ENCODE measurements around the gene ZNF600. TPM values are rescaled to one million over a fixed set of nuclear protein-coding genes. Genes with fewer than 3 reads are reported as not detected.
A peak's percentile ranks its signal among the peaks of the same experiment; 100 is the strongest.
"Not testable (repeated sequence)": the region's sequence is repeated elsewhere in the genome, so short reads cannot be mapped to it uniquely, and the experiment has no call there.

ZNF600 gene
- total and polyA plus RNA-seq, 9 of the 15 experiments (the other 6 are each of a cell fraction or from before 2014, with no cell fraction given), result 5.7 to 21.5 (median 17.6) TPM

DNA sequence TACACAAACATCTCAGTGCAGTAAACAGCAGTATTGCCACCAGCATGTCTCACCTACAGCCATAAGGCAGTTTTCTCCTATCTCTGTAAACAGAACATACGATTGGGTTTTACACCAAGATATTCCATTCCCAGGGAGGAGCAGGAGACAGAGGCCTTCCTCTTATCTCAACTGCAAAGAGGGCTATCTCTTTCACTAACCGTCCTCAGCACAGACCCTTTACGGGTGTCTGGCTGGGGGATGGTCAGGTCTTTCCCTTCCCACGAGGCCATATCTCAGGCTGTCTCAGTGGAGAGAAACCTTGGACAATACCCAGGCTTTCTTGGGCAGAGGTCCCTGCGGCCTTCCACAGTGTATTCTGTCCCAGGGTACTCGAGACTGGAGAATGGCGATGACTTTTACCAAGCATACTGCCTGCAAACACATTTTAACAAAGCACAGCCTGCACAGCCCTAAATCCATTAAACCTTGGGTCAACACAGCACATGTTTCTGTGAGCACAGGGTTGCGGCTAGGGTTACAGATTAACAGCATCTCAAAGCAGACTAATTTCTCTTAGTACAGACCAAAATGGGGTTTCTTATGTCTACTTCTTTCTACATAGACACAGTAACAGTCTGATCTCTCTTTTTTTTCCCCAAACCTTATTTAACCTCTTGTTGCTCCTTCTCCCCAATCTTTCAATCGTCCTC, 62.5 kb downstream of the ZNF600 start (continued):
- TF ChIP-seq, protein P1, sequence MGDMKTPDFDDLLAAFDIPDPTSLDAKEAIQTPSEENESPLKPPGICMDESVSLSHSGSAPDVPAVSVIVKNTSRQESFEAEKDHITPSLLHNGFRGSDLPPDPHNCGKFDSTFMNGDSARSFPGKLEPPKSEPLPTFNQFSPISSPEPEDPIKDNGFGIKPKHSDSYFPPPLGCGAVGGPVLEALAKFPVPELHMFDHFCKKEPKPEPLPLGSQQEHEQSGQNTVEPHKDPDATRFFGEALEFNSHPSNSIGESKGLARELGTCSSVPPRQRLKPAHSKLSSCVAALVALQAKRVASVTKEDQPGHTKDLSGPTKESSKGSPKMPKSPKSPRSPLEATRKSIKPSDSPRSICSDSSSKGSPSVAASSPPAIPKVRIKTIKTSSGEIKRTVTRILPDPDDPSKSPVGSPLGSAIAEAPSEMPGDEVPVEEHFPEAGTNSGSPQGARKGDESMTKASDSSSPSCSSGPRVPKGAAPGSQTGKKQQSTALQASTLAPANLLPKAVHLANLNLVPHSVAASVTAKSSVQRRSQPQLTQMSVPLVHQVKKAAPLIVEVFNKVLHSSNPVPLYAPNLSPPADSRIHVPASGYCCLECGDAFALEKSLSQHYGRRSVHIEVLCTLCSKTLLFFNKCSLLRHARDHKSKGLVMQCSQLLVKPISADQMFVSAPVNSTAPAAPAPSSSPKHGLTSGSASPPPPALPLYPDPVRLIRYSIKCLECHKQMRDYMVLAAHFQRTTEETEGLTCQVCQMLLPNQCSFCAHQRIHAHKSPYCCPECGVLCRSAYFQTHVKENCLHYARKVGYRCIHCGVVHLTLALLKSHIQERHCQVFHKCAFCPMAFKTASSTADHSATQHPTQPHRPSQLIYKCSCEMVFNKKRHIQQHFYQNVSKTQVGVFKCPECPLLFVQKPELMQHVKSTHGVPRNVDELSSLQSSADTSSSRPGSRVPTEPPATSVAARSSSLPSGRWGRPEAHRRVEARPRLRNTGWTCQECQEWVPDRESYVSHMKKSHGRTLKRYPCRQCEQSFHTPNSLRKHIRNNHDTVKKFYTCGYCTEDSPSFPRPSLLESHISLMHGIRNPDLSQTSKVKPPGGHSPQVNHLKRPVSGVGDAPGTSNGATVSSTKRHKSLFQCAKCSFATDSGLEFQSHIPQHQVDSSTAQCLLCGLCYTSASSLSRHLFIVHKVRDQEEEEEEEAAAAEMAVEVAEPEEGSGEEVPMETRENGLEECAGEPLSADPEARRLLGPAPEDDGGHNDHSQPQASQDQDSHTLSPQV (IDR thresholded peaks at IDR 0.05), result peak; percentile 91
- peak; percentile 41; the same call in 1 of the 2 replicates for TF ChIP-seq MYBL2 (IDR thresholded peaks at IDR 0.05; ENCODE audit: low read depth)
- not testable (repeated sequence) for TF ChIP-seq MYBL2 (CRISPR knock-in tag; IDR thresholded peaks at IDR 0.05; ENCODE audit: borderline replicate concordance); MYNN (CRISPR knock-in tag; IDR thresholded peaks at IDR 0.05)
- peak; percentile 32; the same call in 1 of the 2 replicates for TF ChIP-seq ZFX (CRISPR knock-in tag; IDR thresholded peaks at IDR 0.05)
- TF ChIP-seq, protein P2, sequence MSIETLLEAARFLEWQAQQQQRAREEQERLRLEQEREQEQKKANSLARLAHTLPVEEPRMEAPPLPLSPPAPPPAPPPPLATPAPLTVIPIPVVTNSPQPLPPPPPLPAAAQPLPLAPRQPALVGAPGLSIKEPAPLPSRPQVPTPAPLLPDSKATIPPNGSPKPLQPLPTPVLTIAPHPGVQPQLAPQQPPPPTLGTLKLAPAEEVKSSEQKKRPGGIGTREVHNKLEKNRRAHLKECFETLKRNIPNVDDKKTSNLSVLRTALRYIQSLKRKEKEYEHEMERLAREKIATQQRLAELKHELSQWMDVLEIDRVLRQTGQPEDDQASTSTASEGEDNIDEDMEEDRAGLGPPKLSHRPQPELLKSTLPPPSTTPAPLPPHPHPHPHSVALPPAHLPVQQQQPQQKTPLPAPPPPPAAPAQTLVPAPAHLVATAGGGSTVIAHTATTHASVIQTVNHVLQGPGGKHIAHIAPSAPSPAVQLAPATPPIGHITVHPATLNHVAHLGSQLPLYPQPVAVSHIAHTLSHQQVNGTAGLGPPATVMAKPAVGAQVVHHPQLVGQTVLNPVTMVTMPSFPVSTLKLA (conservative IDR thresholded peaks at IDR 0.05), result peak; percentile 47 to 61; a peak in 1 of 4 replicates
- peak; percentile 67 for TF ChIP-seq SOX6 (IDR thresholded peaks at IDR 0.05)
- 0 out of 2 replicates have a peak, but pooled peaks have one; percentile 3 for TF ChIP-seq OTX1 (CRISPR knock-in tag; IDR thresholded peaks at IDR 0.05)
- TF ChIP-seq KLF16 (IDR thresholded peaks at IDR 0.05), result peak; percentile 66; the same call in 1 of the 2 replicates
- TF ChIP-seq BACH1 (tag; IDR thresholded peaks at IDR 0.05), result 0 out of 2 replicates have a peak, but pooled peaks have one; percentile 41
- TF ChIP-seq FOSL1 (tag; conservative IDR thresholded peaks at IDR 0.05), result peak; percentile 52; the same call in 1 of the 2 replicates
- TF ChIP-seq ZKSCAN3 (CRISPR knock-in tag; IDR thresholded peaks at IDR 0.05), result peak; percentile 62
- TF ChIP-seq E2F3 (CRISPR knock-in tag; IDR thresholded peaks at IDR 0.05), result peak; percentile 28; the same call in 1 of the 2 replicates
- TF ChIP-seq, protein P3, sequence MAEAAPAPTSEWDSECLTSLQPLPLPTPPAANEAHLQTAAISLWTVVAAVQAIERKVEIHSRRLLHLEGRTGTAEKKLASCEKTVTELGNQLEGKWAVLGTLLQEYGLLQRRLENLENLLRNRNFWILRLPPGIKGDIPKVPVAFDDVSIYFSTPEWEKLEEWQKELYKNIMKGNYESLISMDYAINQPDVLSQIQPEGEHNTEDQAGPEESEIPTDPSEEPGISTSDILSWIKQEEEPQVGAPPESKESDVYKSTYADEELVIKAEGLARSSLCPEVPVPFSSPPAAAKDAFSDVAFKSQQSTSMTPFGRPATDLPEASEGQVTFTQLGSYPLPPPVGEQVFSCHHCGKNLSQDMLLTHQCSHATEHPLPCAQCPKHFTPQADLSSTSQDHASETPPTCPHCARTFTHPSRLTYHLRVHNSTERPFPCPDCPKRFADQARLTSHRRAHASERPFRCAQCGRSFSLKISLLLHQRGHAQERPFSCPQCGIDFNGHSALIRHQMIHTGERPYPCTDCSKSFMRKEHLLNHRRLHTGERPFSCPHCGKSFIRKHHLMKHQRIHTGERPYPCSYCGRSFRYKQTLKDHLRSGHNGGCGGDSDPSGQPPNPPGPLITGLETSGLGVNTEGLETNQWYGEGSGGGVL (CRISPR knock-in tag; IDR thresholded peaks at IDR 0.05), result 0 out of 2 replicates have a peak, but pooled peaks have one; percentile 28
- TF ChIP-seq MYNN (IDR thresholded peaks at IDR 0.05), result peak; percentile 47; the same call in 1 of the 2 replicates
- TF ChIP-seq DMBX1 (CRISPR knock-in tag; IDR thresholded peaks at IDR 0.05; ENCODE audit: borderline replicate concordance), result peak; percentile 87
- TF ChIP-seq MTA3 (IDR thresholded peaks at IDR 0.05; ENCODE audit: borderline replicate concordance), result 0 out of 2 replicates have a peak, but pooled peaks have one; percentile 25
- TF ChIP-seq HSF4 (CRISPR knock-in tag; IDR thresholded peaks at IDR 0.05; ENCODE audit: borderline replicate concordance), result peak; percentile 71; the same call in 1 of the 2 replicates
- TF ChIP-seq CBFA2T2 (conservative IDR thresholded peaks at IDR 0.05), result peak; percentile 87
